K562 (cell line): ENCODE results near the gene ZNF516. TPM values are rescaled to one million over a fixed set of nuclear protein-coding genes. Genes with fewer than 3 reads are reported as not detected.

Experiments used
- ATAC-seq: fragments of 200-7000 bp; cut with Tn5 transposase; 3 replicates; pipeline ENCODE4 v1.9.1; 2020; ENCODE audit warnings: moderate library complexity
- BruUV-seq: library from RNA; stranded (reverse); fragments of 400-500 nt; replicated peaks from 2 replicates; lab custom pipeline; 2021; lab: Mats Ljungman, UMichigan
- CTCF ChIA-PET: fragments of 300-600 bp; formaldehyde crosslinking; extraction: SDS; loops from one replicate; lab custom pipeline; 2021; ENCODE audit warnings: low intra/inter-chr PET ratio; lab: Yijun Ruan, JAX
- POLR2A ChIA-PET: fragments of 300-600, 350-650 bp; sonication (Branson Sonifier 250); formaldehyde crosslinking; extraction: SDS; loops from one replicate; lab custom pipeline; 2021; ENCODE audit warnings: antibody characterized with exemption, inconsistent platforms; lab: Yijun Ruan, JAX
- DNase-seq, 4 experiments: peaks; one replicate each; pipeline versions ENCODE4 v3.0.0 to v3.0.0-alpha.2; 2011 to 2018; ENCODE audit warnings: low spot score in 3 of 4, mixed read lengths in 3 of 4; ENCODE audit errors: extremely low read depth in 1 of 4
- FAIRE-seq: peaks from 2 replicates; lab custom pipeline; 2011; peaks lifted over from hg19 to GRCh38; lab: Jason Lieb, UNC
- H2AFZ ChIP-seq: 2 replicates; pipeline ENCODE4 v1.6.0; 2011; ENCODE audit warnings: low read depth, low read length, control low read depth, inconsistent platforms
- H3K27ac ChIP-seq: fragments of 200-600 bp; 3 replicates; pipeline ENCODE4 v1.8.0; 2011; ENCODE audit warnings: low read depth, mild to moderate bottlenecking, control low read depth, inconsistent platforms, low read length, moderate library complexity, mixed read lengths; ENCODE audit errors: extremely low read depth
- H3K27me3 ChIP-seq, 2 experiments: fragments of 300-600 bp in 1 of 2; 2 replicates in 1 of 2; 3 replicates in 1 of 2; pipeline versions ENCODE4 v1.6.0 to v1.8.0; 2011; ENCODE audit warnings: inconsistent platforms in 2 of 2, low read length in 2 of 2, mild to moderate bottlenecking in 1 of 2, mixed read lengths in 1 of 2, moderate library complexity in 1 of 2; ENCODE audit not compliant: control insufficient read depth in 2 of 2, insufficient read depth in 2 of 2
- H3K36me3 ChIP-seq: fragments of 300-600 bp; 3 replicates; pipeline ENCODE4 v1.8.0; 2011; ENCODE audit warnings: mild to moderate bottlenecking, low read length, inconsistent platforms; ENCODE audit not compliant: control insufficient read depth, insufficient read depth
- H3K4me1 ChIP-seq, 2 experiments: fragments of 200-600 bp in 1 of 2; replicated peaks in 1 of 2; 2 replicates in 1 of 2; 3 replicates in 1 of 2; pipeline versions ENCODE4 v1.5.1 to v1.8.0; 2011; ENCODE audit warnings: inconsistent platforms in 2 of 2, low read length in 2 of 2, mild to moderate bottlenecking in 1 of 2, mixed read lengths in 1 of 2, moderate library complexity in 1 of 2; ENCODE audit not compliant: control insufficient read depth in 2 of 2, insufficient read depth in 2 of 2
- H3K4me2 ChIP-seq: 2 replicates; pipeline ENCODE4 v1.6.1; 2011; ENCODE audit warnings: low read length, control low read depth, inconsistent platforms, mixed read lengths; ENCODE audit not compliant: insufficient read depth
- H3K4me3 ChIP-seq: fragments of 200-600 bp; sonication (generic), shearing (Covaris generic); 2 replicates; pipeline ENCODE4 v1.5.1; 2016; ENCODE audit warnings: control low read depth, inconsistent platforms
- H3K79me2 ChIP-seq: fragments of 200-600 bp; 3 replicates; pipeline ENCODE4 v1.8.0; 2011; ENCODE audit warnings: low read length, inconsistent platforms; ENCODE audit not compliant: control insufficient read depth, insufficient read depth
- H3K9ac ChIP-seq, 2 experiments: 2 replicates each; pipeline versions ENCODE4 v1.6.0 to v1.6.1; 2011; ENCODE audit warnings: low read depth in 2 of 2, low read length in 2 of 2, control low read depth in 1 of 2, inconsistent platforms in 1 of 2, mild to moderate bottlenecking in 1 of 2, mixed read lengths in 1 of 2; ENCODE audit not compliant: insufficient read depth in 1 of 2
- H3K9me1 ChIP-seq: one replicate; pipeline ENCODE4 v1.6.0; 2011; ENCODE audit warnings: inconsistent platforms, mild to moderate bottlenecking, low read length, moderate library complexity; ENCODE audit not compliant: control insufficient read depth, insufficient read depth
- H3K9me3 ChIP-seq: replicated peaks from 2 replicates; pipeline ENCODE4 v1.5.1; 2011; ENCODE audit warnings: low read depth, low read length, inconsistent platforms; ENCODE audit not compliant: control insufficient read depth, insufficient read depth
- H4K20me1 ChIP-seq: replicated peaks from 2 replicates; pipeline ENCODE4 v1.6.1; 2011; ENCODE audit warnings: low read length, inconsistent platforms, mixed read lengths; ENCODE audit not compliant: control insufficient read depth, insufficient read depth
- ASH1L ChIP-seq: fragments of 450-650 bp; IDR thresholded peaks from 2 replicates; pipeline ENCODE4 v1.6.1; 2018; ENCODE audit warnings: borderline replicate concordance, mild to moderate bottlenecking, low read depth; ENCODE audit not compliant: partially characterized antibody
- ATF3 ChIP-seq, 2 experiments: fragments of 450-650 bp in 1 of 2; sonication (generic) in 1 of 2; formaldehyde crosslinking in 1 of 2; IDR thresholded peaks in 1 of 2; conservative IDR thresholded peaks in 1 of 2; 2 replicates each; pipeline versions ENCODE4 v1.6.1 to v1.8.1; 2016 to 2023; ENCODE audit warnings: mild to moderate bottlenecking in 2 of 2, moderate library complexity in 2 of 2, inconsistent platforms in 1 of 2, missing genetic modification reagents in 1 of 2
- CBX5 ChIP-seq: IDR thresholded peaks from 2 replicates; pipeline ENCODE4 v1.6.1; 2014; ENCODE audit warnings: low read depth, borderline replicate concordance
- CHD4 ChIP-seq: fragments of 200-600 bp; sonication (generic); IDR thresholded peaks from 3 replicates; pipeline ENCODE4 v1.6.1; 2012; ENCODE audit warnings: low read depth, mild to moderate bottlenecking, mixed read lengths, low read length, inconsistent platforms; ENCODE audit not compliant: insufficient read depth, insufficient replicate concordance, poor library complexity, severe bottlenecking
- CTCFL ChIP-seq: IDR thresholded peaks from 2 replicates; pipeline ENCODE4 v1.6.1; 2011; ENCODE audit warnings: borderline replicate concordance, low read depth, mild to moderate bottlenecking, moderate library complexity, low read length; ENCODE audit not compliant: insufficient read depth, poor library complexity, severe bottlenecking
- DPF2 ChIP-seq: fragments of 450-650 bp; IDR thresholded peaks from 2 replicates; pipeline ENCODE4 v1.6.1; 2016
- HIVEP1 ChIP-seq: fragments of 250-450 bp; sonication (Bioruptor Pico); IDR thresholded peaks from 2 replicates; pipeline ENCODE4 v1.4.0; 2020; ENCODE audit warnings: mild to moderate bottlenecking
- HNRNPH1 ChIP-seq: fragments of 200-400 bp; formaldehyde crosslinking; optimal IDR thresholded peaks from 2 replicates; pipeline ENCODE3; 2017; ENCODE audit warnings: low read depth, mild to moderate bottlenecking, low read length, moderate library complexity
- KDM4B ChIP-seq, 2 experiments: fragments of 450-650 bp in 1 of 2; sonication (generic) in 1 of 2; IDR thresholded peaks; 2 replicates each; pipeline ENCODE4 v1.6.1; 2016 to 2017; ENCODE audit warnings: borderline replicate concordance in 2 of 2, antibody characterized with exemption in 1 of 2, low read depth in 1 of 2, mild to moderate bottlenecking in 1 of 2
- MCM5 ChIP-seq: fragments of 450-650 bp; IDR thresholded peaks from 2 replicates; pipeline ENCODE4 v1.6.1; 2016; ENCODE audit warnings: low read depth
- RNF2 ChIP-seq: sonication (generic); IDR thresholded peaks from 2 replicates; pipeline ENCODE4 v1.6.1; 2016
- SRF ChIP-seq, 2 experiments: fragments of 250-450, 450-650 bp in 1 of 2; sonication (Bioruptor Pico) in 1 of 2; sonication (generic) in 1 of 2; formaldehyde crosslinking; IDR thresholded peaks; 2 replicates each; pipeline versions ENCODE4 v1.5.0 to v1.5.1; 2020 to 2022; ENCODE audit warnings: mild to moderate bottlenecking in 1 of 2, missing genetic modification reagents in 1 of 2
- TCF3 ChIP-seq: sonication (generic); formaldehyde crosslinking; IDR thresholded peaks from 2 replicates; pipeline ENCODE4 v1.4.0; 2020; ENCODE audit warnings: mild to moderate bottlenecking, missing genetic modification reagents
- ZC3H4 ChIP-seq: sonication (generic); formaldehyde crosslinking; IDR thresholded peaks from 2 replicates; pipeline ENCODE4 v1.9.0; 2021; ENCODE audit warnings: missing genetic modification reagents, borderline replicate concordance
- ZNF445 ChIP-seq: fragments of 250-450 bp; sonication (Bioruptor Pico); IDR thresholded peaks from 2 replicates; pipeline ENCODE4 v1.4.0; 2020; ENCODE audit warnings: low read depth, mild to moderate bottlenecking, moderate library complexity
- WGBS: fragments of 100-300 bp; shearing (Covaris generic); methylation state at CpG from one replicate; pipeline ENCODE4 v1.1.6; 2016; ENCODE audit warnings: low coverage, mixed read lengths; ENCODE audit not compliant: insufficient coverage; ENCODE audit errors: missing lambda C conversion rate; 5-methylcytosine and 5-hydroxymethylcytosine counted together
- in situ Hi-C: fragments of 300-500 bp; cut with MboI; formaldehyde crosslinking; loops from 4 replicates; pipeline ENCODE4 v1.15.0; 2018; ENCODE audit warnings: inconsistent platforms, mixed read lengths
- intact Hi-C: fragments of 100-400 bp; cut with micrococcal nuclease; formaldehyde crosslinking; loops from 2 replicates; pipeline ENCODE4 v1.14.2; 2022
- polyA plus RNA-seq, 8 experiments: library from polyadenylated mRNA; depleted of rRNA in 4 of 8; stranded (reverse) in 5 of 8; unstranded in 3 of 8; fragments of >200 nt; fragmentation: Nextera tagmentation in 2 of 8; fragmentation: Illumina TruSeq in 1 of 8; extraction: Ambion mirVana in 2 of 8; extraction: Trizol in 1 of 8; gene quantifications; 2 replicates each; pipeline versions ENCODE4 v1.2.1 to v1.2.3, GENCODE V29; 2011 to 2014; ENCODE audit warnings: inconsistent platforms in 1 of 8, missing spikeins in 1 of 8
- total RNA-seq, 7 experiments: library from RNA; depleted of rRNA in 6 of 7; stranded (reverse); fragments of >200 nt in 6 of 7; fragmentation: Illumina TruSeq in 2 of 7; extraction: Trizol in 2 of 7; gene quantifications; 2 replicates each; pipeline versions ENCODE4 v1.2.1 to v1.2.3, GENCODE V29; 2011 to 2021; ENCODE audit warnings: low replicate concordance in 1 of 7

The ZNF516 gene
- total and polyA plus RNA-seq, 9 of the 15 experiments (the other 6 are each of a cell fraction or from before 2014, with no cell fraction given), result 0.04 to 0.20 (median 0.08) TPM; not detected in 3

DNA sequence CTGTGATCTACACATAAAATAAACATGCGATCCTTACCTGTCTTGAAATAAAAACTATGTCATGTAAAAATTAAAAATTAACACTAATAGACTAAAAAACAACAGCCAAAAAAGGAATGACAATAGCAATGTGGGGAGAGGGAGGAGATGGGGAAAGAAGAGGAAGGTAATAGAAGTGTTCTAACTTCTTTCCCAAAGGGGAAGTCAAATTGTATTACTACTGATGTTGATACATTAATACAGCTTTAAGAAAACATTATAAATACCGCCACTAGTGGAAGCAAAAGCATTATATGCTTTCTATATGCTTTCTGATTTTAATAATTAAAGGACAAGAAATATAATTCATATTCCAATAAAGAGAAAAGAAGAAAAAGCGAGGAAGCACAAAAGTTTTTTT is 22.2 kb downstream of the ZNF516 start:
- intact Hi-C loops, result no loop called here
- TF ChIP-seq CTCFL (no peak), DPF2 (no peak), HNRNPH1 (no peak), ATF3 (IDR thresholded peaks at IDR 0.05) (no peak), ATF3 (CRISPR knock-in tag; conservative IDR thresholded peaks at IDR 0.05) (no peak), ZC3H4 (CRISPR knock-in tag) (no peak), CBX5 (no peak), ZNF445 (CRISPR knock-in tag) (no peak), RNF2 (no peak), TCF3 (CRISPR knock-in tag) (no peak), HIVEP1 (CRISPR knock-in tag) (no peak), KDM4B (IDR thresholded peaks at IDR 0.05; ENCODE audit: borderline replicate concordance in 2 of 2, low read depth in 1 of 2) (no peak), SRF (CRISPR knock-in tag; IDR thresholded peaks at IDR 0.05) (no peak), ASH1L (no peak), CHD4 (no peak), MCM5 (no peak)
- TF ChIP-seq, all 486 proteins: peak for 0
- no peak overlapping the region for H3K9ac ChIP-seq
- DNase-seq, result no peak
- in situ Hi-C loops, result no loop called here
- H2AFZ ChIP-seq, result no peak overlapping the region
- no peaks in the 10 kb centered on the region for H3K36me3 ChIP-seq
- no peak overlapping the region for H3K4me2 ChIP-seq
- no peaks in the 10 kb centered on the region for H4K20me1 ChIP-seq
- BruUV-seq, result no TSS peak
- ChIA-PET POLR2A (no interaction called here), CTCF (no interaction called here)
- peaks cover 0 to 12% of the 10 kb centered on the region in 2 experiments; a peak in 3 of 5 replicates for H3K27me3 ChIP-seq
- no peaks in the 10 kb centered on the region for H3K9me3 ChIP-seq
- 8% methylated on average over 3 of the region's 3 CpGs for WGBS
- no peaks in the 10 kb centered on the region for H3K9me1 ChIP-seq
- no peak overlapping the region for H3K27ac ChIP-seq
- H3K4me3 ChIP-seq, result no peak overlapping the region
- H3K4me1 ChIP-seq, result peaks cover 0 to 5% of the 10 kb centered on the region in 2 experiments; a peak in 2 of 5 replicates
- H3K79me2 ChIP-seq, result no peaks in the 10 kb centered on the region
- FAIRE-seq, result no peak
- no peak for ATAC-seq
